AG20443 (cell line): ENCODE results near the gene DENND1A.

ENCODE experiments used
- DNase-seq: peaks from one replicate; pipeline ENCODE4 v3.0.0; 2012; ENCODE audit warnings: low spot score, mixed read lengths

The DENND1A gene

DNA sequence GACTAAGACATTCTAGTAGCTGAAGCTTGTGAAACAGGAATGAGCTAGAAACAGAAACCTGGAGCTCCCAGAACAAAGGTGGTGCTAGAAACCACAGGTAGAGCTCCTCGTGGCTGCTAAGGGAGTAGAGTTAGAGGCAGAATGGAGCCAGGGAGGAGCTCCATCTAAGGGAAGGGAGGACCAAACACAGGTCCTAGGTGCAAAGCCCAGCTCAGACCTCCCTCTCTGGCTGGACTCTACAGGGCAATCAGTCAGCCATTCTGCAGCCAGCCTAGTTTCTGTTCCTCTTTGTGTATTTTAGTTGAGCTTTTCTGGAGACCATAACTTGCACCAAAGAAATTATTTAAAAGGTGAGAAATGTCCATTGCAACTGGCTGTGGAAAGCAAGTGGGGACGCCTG, 503.5 kb downstream of the DENND1A start:
- DNase-seq: no peak

GRCh38 chr9:123425836-123426365, 504.0 kb downstream of the DENND1A start:
- DNase-seq: no peak

DNA sequence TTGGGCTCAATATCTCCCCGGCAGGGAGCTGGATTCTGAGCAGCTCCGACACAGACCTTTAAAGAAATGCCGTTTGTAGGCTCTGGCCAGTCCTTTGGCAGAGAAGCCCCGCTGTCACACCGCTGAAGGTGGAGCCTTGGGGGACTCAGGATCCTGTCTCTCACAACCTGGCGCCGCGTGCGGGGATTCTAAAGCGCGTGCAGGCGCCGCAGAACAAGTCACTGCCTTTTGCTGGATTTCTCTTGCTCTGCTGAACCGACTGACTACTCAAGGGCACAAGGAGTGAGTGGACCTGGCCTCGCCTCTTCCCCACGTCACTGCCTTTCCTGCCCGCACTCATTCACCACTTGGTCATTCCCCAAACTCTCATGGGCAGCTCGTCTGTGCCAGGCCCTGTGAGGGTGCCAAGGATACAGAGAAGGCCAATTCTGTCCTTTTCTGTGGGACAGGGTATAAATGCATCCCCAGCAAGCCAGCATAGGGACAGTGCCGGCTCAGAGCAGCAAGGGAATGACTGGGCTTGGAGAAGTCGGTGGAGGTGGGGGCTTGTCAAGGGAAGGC, 504.6 kb downstream of the DENND1A start:
- no peak for DNase-seq

GRCh38 chr9:123424552-123425225, 505.2 kb downstream of the DENND1A start:
- no peak for DNase-seq

GRCh38 chr9:123424131-123424530, 505.8 kb downstream of the DENND1A start:
- DNase-seq: no peak

GRCh38 chr9:123423311-123423640, 506.6 kb downstream of the DENND1A start:
- no peak for DNase-seq

- no peak for DNase-seq
Observed at GRCh38 chr9:123422635-123423310, 507.2 kb downstream of the DENND1A start.

DNA sequence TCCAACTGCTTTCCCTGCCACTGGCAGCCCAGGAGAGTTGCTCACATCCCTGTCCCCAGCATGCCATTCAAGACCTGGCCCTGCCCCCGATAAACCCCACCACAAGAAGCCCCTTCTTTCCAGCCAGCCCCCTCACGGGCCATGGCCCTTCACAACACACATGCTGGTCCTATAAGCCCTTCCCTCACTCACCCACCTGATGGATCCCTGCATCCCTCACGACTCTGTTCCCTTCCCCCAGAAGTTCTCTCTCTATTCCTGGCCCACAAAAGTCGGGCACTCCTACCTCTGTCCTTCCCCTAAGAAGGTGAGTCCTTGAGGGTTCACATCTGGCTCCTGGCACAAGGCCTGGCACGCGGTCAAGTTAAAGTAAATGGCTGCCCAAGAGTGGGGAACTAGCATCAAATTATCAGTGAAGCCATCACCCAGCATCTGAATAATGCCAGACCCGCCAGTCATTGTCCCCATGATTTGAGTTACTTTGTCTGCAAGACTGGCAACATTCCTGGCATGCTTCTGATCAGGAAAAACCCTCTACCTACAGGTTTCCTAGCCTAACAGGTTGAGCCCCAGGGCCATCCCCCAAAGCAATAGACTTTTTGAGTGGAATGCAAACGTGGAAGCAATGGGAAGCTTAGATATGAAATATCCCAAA, 508.0 kb downstream of the DENND1A start:
- DNase-seq: no peak

DNA sequence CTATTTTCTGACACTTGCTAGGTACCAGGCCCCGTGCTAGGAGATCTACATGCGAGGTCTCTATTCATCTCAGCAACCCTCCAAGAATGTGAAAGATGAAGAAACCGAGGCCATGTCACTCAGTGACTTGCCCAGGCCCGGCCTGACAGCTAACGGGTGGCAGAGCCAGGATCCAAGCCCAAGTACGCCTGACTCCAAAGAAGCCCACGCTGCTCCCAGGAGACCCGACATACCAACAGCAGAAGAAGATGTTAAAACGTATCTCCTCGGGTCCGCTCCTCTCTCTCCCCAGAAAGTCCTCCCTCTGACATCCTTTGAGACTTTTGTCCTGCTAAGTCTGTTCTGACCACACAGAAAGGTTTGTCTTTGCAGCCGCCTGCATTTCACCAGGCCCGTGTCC, 508.7 kb downstream of the DENND1A start:
- no peak for DNase-seq

- no peak for DNase-seq
Observed at GRCh38 chr9:123420592-123421111, 509.3 kb downstream of the DENND1A start.

DNA sequence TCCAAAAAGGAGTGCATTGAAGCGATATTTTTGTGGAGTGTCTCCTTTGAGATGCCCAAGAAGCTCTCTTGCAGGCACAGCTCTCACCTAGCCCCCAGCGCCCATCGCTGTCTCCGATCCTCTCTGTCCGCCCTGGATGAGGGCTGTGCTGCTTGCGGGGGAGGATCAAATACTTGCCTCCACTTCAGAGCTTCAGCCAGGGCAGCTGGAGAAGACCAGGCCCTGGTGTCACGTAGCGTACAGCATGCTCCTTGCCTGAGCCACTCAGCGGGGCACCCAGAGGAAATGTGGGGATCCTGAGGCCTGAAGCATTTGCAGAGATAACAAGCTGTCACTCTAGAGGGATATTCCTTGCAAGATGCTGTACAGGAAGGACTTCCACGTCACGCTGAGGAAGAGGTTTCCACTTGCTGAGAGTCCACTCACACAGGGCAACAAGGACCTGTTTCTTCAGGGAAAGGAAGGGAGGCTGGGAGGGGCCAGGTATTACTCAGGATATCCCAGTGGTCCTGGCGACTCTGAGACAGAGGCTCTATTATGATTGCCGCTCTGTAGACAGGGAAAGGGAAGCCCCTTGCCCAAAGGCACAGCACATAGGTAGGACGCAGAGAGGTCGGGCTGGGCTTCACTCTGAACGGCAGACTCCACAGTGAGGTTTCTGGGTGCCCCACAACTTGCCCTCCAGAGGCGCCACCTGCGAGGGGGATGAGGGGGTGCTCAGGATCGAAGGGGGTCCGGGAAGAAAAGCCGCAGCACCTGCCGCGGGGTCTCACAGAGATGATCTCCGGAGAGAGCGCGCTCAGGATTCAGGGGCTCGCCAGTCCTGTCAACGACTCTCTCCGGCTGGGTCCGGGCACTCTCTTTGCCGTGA, 510.0 kb downstream of the DENND1A start:
- no peak for DNase-seq

- no peak for DNase-seq
Observed at GRCh38 chr9:123419091-123419490, 510.8 kb downstream of the DENND1A start.

GRCh38 chr9:123418506-123418905, 511.4 kb downstream of the DENND1A start:
- no peak for DNase-seq

- DNase-seq: no peak
Observed at GRCh38 chr9:123418052-123418430, 511.9 kb downstream of the DENND1A start.

DNA sequence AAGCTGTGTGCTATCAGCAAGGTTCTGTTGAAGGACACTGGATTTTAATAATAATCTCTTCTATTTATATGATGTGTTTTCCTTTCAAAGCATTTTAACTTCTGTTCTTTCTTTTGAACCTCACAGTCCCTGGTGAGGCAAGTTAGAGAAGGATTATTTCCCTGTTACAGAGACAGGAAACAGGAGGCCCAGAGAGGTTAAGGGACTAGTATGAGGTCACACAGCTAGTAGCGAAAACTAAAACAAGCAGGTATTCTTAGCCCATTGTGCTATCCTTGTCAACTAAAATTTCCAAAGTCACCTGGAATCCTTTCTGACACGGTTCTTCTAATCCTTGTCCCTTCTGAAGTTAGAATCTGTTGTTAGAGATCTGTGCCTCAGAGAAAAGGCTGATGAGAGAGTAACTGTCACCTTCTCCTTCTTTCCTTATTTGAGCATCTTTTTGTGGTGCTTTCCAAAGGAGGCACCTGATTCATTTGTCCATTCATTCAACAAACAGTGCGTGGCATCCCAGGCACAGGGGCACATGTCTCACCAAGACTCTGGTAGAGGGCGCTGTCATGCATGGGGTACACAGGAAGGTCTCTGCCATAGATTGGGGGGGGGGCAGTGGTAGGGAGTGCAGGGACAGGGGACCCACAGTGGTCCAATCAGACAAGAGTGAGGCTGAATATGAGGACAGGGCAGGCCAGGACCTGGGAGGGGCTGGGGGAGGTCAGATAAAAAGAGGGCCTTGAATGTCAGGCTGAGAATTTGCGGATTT, 512.5 kb downstream of the DENND1A start:
- no peak for DNase-seq

GRCh38 chr9:123416176-123416575, 513.8 kb downstream of the DENND1A start:
- no peak for DNase-seq

GRCh38 chr9:123414936-123415930, 514.7 kb downstream of the DENND1A start:
- DNase-seq: peak; percentile 58

GRCh38 chr9:123414204-123414603, 515.7 kb downstream of the DENND1A start:
- no peak for DNase-seq

DNA sequence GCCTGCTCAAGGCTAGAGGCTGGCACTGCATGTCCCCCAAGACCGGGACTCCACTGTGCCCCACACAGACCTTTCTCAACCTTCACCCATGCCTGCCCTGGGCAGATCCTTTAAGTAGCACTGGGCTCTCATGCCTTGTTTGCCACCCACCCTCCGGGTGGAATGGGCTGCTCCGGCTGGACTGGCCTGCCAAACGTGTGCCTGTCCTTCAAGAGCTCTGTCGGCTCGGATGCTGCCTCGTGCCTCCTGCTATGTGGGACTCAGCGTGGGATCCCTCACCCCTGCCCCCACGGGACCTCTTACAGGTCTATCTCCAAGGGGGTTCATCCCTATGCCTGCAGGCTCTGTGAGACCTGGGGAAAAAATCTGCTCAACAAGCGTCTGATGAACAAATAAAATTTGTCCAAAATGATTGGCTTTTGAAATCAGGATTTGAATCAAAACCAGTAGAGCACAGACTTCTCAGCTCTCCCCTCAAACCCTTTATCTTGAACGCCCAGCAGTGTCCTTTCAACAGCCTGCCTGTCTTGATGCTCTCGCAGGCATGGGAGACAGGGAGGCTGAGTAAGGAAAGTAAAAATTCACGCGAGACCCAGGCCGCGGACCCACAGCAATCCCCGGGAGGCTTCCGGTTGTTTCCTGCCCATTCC, 517.6 kb downstream of the DENND1A start:
- DNase-seq: no peak
